GM23338 (cell line): Measurements from ENCODE around the gene GRWD1. TPM values are rescaled to one million over a fixed set of nuclear protein-coding genes. Genes with fewer than 3 reads are reported as not detected.
"Not testable (repeated sequence)": the region's sequence is repeated elsewhere in the genome, so short reads cannot be mapped to it uniquely, and the experiment has no call there.

Source experiments
- ATAC-seq: fragments of 200-7000 bp; cut with Tn5 transposase; 3 replicates; pipeline ENCODE4 v1.9.1; 2020
- DNase-seq: peaks from one replicate; pipeline ENCODE4 v3.0.0-alpha.2; 2015; ENCODE audit warnings: low spot score
- H2AFZ ChIP-seq: fragments of 200-600 bp; sonication (generic); 2 replicates; pipeline ENCODE4 v1.8.0; 2016; ENCODE audit warnings: antibody characterized with exemption, mild to moderate bottlenecking, moderate library complexity
- H3F3A ChIP-seq: fragments of 200-600 bp; sonication (generic); replicated peaks from 2 replicates; pipeline ENCODE4 v1.8.0; 2017; ENCODE audit warnings: antibody characterized with exemption, mixed run types, low read depth
- H3K27ac ChIP-seq: fragments of 200-600 bp; sonication (generic); 2 replicates; pipeline ENCODE4 v1.6.1; 2016; ENCODE audit warnings: low read depth
- H3K27me3 ChIP-seq: fragments of 200-600 bp; sonication (generic); 2 replicates; pipeline ENCODE4 v1.8.0; 2016; ENCODE audit warnings: mild to moderate bottlenecking, mixed run types, moderate library complexity; ENCODE audit not compliant: insufficient read depth
- H3K36me3 ChIP-seq: fragments of 200-600 bp; sonication (generic); 2 replicates; pipeline ENCODE4 v1.8.0; 2016; ENCODE audit warnings: mild to moderate bottlenecking; ENCODE audit not compliant: insufficient read depth
- H3K4me1 ChIP-seq: fragments of 200-600 bp; sonication (generic); 2 replicates; pipeline ENCODE4 v1.8.0; 2016; ENCODE audit warnings: mild to moderate bottlenecking, moderate library complexity; ENCODE audit not compliant: insufficient read depth
- H3K4me2 ChIP-seq: fragments of 200-600 bp; sonication (generic); 2 replicates; pipeline ENCODE4 v1.7.1; 2017; ENCODE audit warnings: mixed run types
- H3K4me3 ChIP-seq: fragments of 200-600 bp; sonication (generic); 2 replicates; pipeline ENCODE4 v1.6.1; 2016; ENCODE audit warnings: mixed run types
- H3K79me2 ChIP-seq: fragments of 200-600 bp; sonication (generic); replicated peaks from 2 replicates; pipeline ENCODE4 v1.8.0; 2017; ENCODE audit warnings: mild to moderate bottlenecking; ENCODE audit not compliant: insufficient read depth
- H3K9me2 ChIP-seq: fragments of 200-600 bp; sonication (generic); 2 replicates; pipeline ENCODE4 v1.8.0; 2017; ENCODE audit not compliant: insufficient read depth
- H4K20me1 ChIP-seq: fragments of 200-600 bp; sonication (generic); replicated peaks from 2 replicates; pipeline ENCODE4 v1.8.0; 2017; ENCODE audit warnings: mild to moderate bottlenecking; ENCODE audit not compliant: insufficient read depth
- H3K27ac Mint-ChIP-seq: 2 replicates; pipeline ENCODE4 v1.8.0; 2020; ENCODE audit warnings: inconsistent platforms, mild to moderate bottlenecking, moderate library complexity, mixed read lengths
- H3K27me3 Mint-ChIP-seq: 3 replicates; pipeline ENCODE4 v1.8.0; 2022; ENCODE audit warnings: low read depth, mild to moderate bottlenecking, moderate library complexity, mixed read lengths, inconsistent platforms; ENCODE audit not compliant: insufficient read depth, poor library complexity
- H3K36me3 Mint-ChIP-seq: 3 replicates; pipeline ENCODE4 v1.8.0; 2021; ENCODE audit warnings: low read depth, mild to moderate bottlenecking, inconsistent platforms, moderate library complexity, mixed read lengths
- H3K4me1 Mint-ChIP-seq: 3 replicates; pipeline ENCODE4 v1.8.0; 2020; ENCODE audit warnings: mild to moderate bottlenecking, inconsistent platforms, mixed read lengths
- H3K4me3 Mint-ChIP-seq: 3 replicates; pipeline ENCODE4 v1.8.0; 2021; ENCODE audit warnings: moderate library complexity, mild to moderate bottlenecking, inconsistent platforms, mixed read lengths
- H3K9me3 Mint-ChIP-seq: 3 replicates; pipeline ENCODE4 v1.8.0; 2020; ENCODE audit warnings: moderate library complexity, mild to moderate bottlenecking, inconsistent platforms, mixed read lengths
- CTCF ChIP-seq, 2 experiments: fragments of 200-600 bp in 1 of 2; sonication (generic) in 1 of 2; conservative IDR thresholded peaks; 2 replicates each; pipeline versions ENCODE4 v1.5.1 to v1.6.1; 2016 to 2017; ENCODE audit warnings: antibody characterized with exemption in 2 of 2, low read depth in 2 of 2, mild to moderate bottlenecking in 2 of 2, moderate library complexity in 1 of 2
- JUNB ChIP-seq: IDR thresholded peaks from one replicate; pipeline ENCODE4 v1.6.1; 2016; ENCODE audit warnings: antibody characterized with exemption; ENCODE audit not compliant: unreplicated experiment
- NANOG ChIP-seq: IDR thresholded peaks from 2 replicates; pipeline ENCODE4 v1.6.1; 2016; ENCODE audit warnings: antibody characterized with exemption, borderline replicate concordance
- POLR2AphosphoS5 ChIP-seq: IDR thresholded peaks from 2 replicates; pipeline ENCODE4 v1.6.1; 2016; ENCODE audit warnings: antibody characterized with exemption, low read depth
- STAT1 ChIP-seq: IDR thresholded peaks from one replicate; pipeline ENCODE4 v1.6.1; 2016; ENCODE audit warnings: antibody characterized with exemption; ENCODE audit not compliant: unreplicated experiment
- ZNF331 ChIP-seq: fragments of 250-450 bp; sonication (Bioruptor Pico); IDR thresholded peaks from 2 replicates; pipeline ENCODE4 v1.5.0; 2020; ENCODE audit warnings: low read depth, mild to moderate bottlenecking, moderate library complexity
- ZNF462 ChIP-seq: fragments of 250-450 bp; sonication (Bioruptor Pico); IDR thresholded peaks from 2 replicates; pipeline ENCODE4 v1.5.0; 2020; ENCODE audit warnings: mild to moderate bottlenecking, moderate library complexity
- polyA plus RNA-seq: library from polyadenylated mRNA; unstranded; fragments of >200 nt; fragmentation: Nextera tagmentation; extraction: Ambion mirVana; gene quantifications from 2 replicates; pipeline ENCODE4 v1.2.1, GENCODE V29; 2016
- total RNA-seq: library from RNA; depleted of rRNA; stranded (reverse); fragments of >200 nt; shearing (Covaris generic); gene quantifications from 2 replicates; pipeline ENCODE4 v1.2.3, GENCODE V29; 2014

GRWD1 gene
- total and polyA plus RNA-seq, 2 experiments from 2014 or later, result 23.2 to 58.0 TPM

GRCh38 chr19:48484931-48485612 is 39.3 kb downstream of the GRWD1 start (continued):
- TF ChIP-seq ZNF462 (CRISPR knock-in tag), result no peak
- no peak for TF ChIP-seq CTCF (conservative IDR thresholded peaks at IDR 0.05; ENCODE audit: low read depth in 2 of 2)
- no peak for TF ChIP-seq STAT1
- TF ChIP-seq JUNB, result no peak
- no peak for TF ChIP-seq NANOG
- TF ChIP-seq POLR2AphosphoS5, result no peak
- TF ChIP-seq ZNF331, result no peak

- H3K79me2 ChIP-seq, H3K4me3 Mint-ChIP-seq, H3K4me3 ChIP-seq, H3K9me3 Mint-ChIP-seq, H4K20me1 ChIP-seq, H3K36me3 ChIP-seq, H3K27ac Mint-ChIP-seq, ATAC-seq, H3K27ac ChIP-seq, H3K9me2 ChIP-seq, H3K27me3 ChIP-seq, DNase-seq, H2AFZ ChIP-seq, H3K4me2 ChIP-seq, H3K36me3 Mint-ChIP-seq: not testable (repeated sequence)
- peaks cover 30% of the 10 kb centered on the region for H3F3A ChIP-seq
- Mint-ChIP-seq H3K27me3 (peaks cover 42% of the 10 kb centered on the region), H3K4me1 (peaks cover 16% of the 10 kb centered on the region)
- peaks cover 12% of the 10 kb centered on the region for H3K4me1 ChIP-seq
These were observed 40.9 kb downstream of the GRWD1 start for GRCh38 chr19:48486706-48487105.
